HG02678 (cell line): Measurements from ENCODE around the gene ABCF2.

Experiments used
- ATAC-seq: cut with Tn5 transposase; IDR thresholded peaks from one replicate; pipeline ENCODE4 v1.9.1; 2021; ENCODE audit warnings: mild to moderate bottlenecking, moderate library complexity; ENCODE audit not compliant: unreplicated experiment

ABCF2 gene

GRCh38 chr7:151242159-151243044 lies 15.4 kb upstream of the ABCF2 start:
- ATAC-seq: no peak

GRCh38 chr7:151241755-151242096 lies 14.7 kb upstream of the ABCF2 start:
- no peak for ATAC-seq

GRCh38 chr7:151240942-151241754 lies 14.1 kb upstream of the ABCF2 start:
- no peak for ATAC-seq

GRCh38 chr7:151240536-151240935 lies 13.5 kb upstream of the ABCF2 start:
- no peak for ATAC-seq

- ATAC-seq: no peak
These were observed 12.9 kb upstream of the ABCF2 start for GRCh38 chr7:151239837-151240459.

- no peak for ATAC-seq
These were observed 12.2 kb upstream of the ABCF2 start for GRCh38 chr7:151238924-151239836.

GRCh38 chr7:151238190-151238810 lies 11.3 kb upstream of the ABCF2 start:
- no peak for ATAC-seq

- ATAC-seq: no peak
These were observed 10.5 kb upstream of the ABCF2 start for GRCh38 chr7:151237244-151238189.

GRCh38 chr7:151236406-151236805 lies 9.4 kb upstream of the ABCF2 start:
- ATAC-seq: no peak

- no peak for ATAC-seq
These were observed 8.2 kb upstream of the ABCF2 start for GRCh38 chr7:151235091-151235787.

- ATAC-seq: no peak
These were observed 6.8 kb upstream of the ABCF2 start for GRCh38 chr7:151233804-151234203.

- ATAC-seq: peak; percentile 29
These were observed 6.1 kb upstream of the ABCF2 start for GRCh38 chr7:151232917-151233701.

GRCh38 chr7:151232091-151232916 lies 5.3 kb upstream of the ABCF2 start, which contains the start of gene CHPF2:
TSS of gene CHPF2 (plus strand) at chr7:151232483. CDS start at chr7:151234012, 1,529 bp downstream.
- ATAC-seq: peak; percentile 99

GRCh38 chr7:151231080-151231479 lies 4.1 kb upstream of the ABCF2 start:
- ATAC-seq: no peak

GRCh38 chr7:151229249-151229648 lies 2.2 kb upstream of the ABCF2 start:
- ATAC-seq: no peak

GRCh38 chr7:151228024-151228866 lies 1.2 kb upstream of the ABCF2 start:
- ATAC-seq: no peak
